ENCODE results near the gene RARB. TPM values are rescaled to one million over a fixed set of nuclear protein-coding genes. Genes with fewer than 3 reads are reported as not detected.

RARB gene
- total RNA-seq, 1 experiment from 2014 or later, result not detected

DNA sequence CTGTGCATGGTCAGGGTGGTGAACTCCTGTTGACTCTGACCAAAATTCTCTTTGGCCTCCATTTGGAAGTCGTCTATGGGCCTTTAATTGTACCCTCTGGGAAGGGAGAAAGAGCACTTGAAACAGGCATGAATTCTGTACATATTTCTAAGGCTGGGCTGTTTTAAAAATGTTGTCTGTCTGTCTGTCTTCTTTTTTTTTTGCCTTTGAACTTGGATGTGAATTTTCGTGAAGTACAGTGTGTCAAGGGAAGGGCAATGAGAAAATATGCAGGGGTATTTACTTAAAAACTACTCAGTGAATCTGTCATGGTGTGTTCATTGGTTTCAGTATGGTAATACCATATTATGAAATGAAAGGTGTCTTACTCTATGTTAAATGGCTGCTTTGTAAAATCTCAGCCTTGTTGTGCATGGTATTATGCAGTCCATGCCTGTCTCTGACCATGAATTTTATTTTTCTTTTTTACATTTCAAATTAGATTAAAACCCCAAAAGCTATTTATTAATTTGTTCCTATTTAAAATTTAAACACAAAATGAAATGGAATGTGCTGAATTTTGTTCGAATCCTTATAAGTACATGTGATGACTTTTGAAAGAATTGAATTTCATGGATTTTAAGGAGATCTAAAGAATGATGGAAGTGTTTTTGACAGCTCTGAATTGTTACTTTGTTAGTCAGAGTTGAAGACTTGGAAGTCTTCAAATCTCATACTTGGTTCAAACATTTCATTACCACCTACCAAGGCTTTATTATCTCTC, 51.1 kb downstream of the RARB start:
- H3K36me3 ChIP-seq (ENCODE audit: low read depth, low read length), result no peaks in the 10 kb centered on the region
- H3K27ac ChIP-seq (ENCODE audit: low read length), result no peak overlapping the region
- no peaks in the 10 kb centered on the region for H3K79me2 ChIP-seq (ENCODE audit: low read length)
- no peaks in the 10 kb centered on the region for H3F3A ChIP-seq (ENCODE audit: low read length, unreplicated experiment)
- H3K9me2 ChIP-seq (replicated peaks; ENCODE audit: low read length), result no peaks in the 10 kb centered on the region
- POLR2A ChIA-PET (ENCODE audit: unreplicated experiment), result no interaction called here
- intact Hi-C loops (cut with micrococcal nuclease), result no loop called here
- no peaks in the 10 kb centered on the region for H3K4me1 ChIP-seq (ENCODE audit: insufficient read depth, low read length)
- no peak overlapping the region for H3K9ac ChIP-seq (ENCODE audit: low read length)
- no peak overlapping the region for H3K4me3 ChIP-seq (ENCODE audit: low read length)
- no peak for DNase-seq
- no peak for ATAC-seq
- H4K20me1 ChIP-seq (ENCODE audit: low read length), result no peaks in the 10 kb centered on the region
- CTCF ChIA-PET, result no interaction called here
- H3K9me3 ChIP-seq (ENCODE audit: low read length), result no peaks in the 10 kb centered on the region
- TF ChIP-seq, protein P1, sequence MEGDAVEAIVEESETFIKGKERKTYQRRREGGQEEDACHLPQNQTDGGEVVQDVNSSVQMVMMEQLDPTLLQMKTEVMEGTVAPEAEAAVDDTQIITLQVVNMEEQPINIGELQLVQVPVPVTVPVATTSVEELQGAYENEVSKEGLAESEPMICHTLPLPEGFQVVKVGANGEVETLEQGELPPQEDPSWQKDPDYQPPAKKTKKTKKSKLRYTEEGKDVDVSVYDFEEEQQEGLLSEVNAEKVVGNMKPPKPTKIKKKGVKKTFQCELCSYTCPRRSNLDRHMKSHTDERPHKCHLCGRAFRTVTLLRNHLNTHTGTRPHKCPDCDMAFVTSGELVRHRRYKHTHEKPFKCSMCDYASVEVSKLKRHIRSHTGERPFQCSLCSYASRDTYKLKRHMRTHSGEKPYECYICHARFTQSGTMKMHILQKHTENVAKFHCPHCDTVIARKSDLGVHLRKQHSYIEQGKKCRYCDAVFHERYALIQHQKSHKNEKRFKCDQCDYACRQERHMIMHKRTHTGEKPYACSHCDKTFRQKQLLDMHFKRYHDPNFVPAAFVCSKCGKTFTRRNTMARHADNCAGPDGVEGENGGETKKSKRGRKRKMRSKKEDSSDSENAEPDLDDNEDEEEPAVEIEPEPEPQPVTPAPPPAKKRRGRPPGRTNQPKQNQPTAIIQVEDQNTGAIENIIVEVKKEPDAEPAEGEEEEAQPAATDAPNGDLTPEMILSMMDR (conservative IDR thresholded peaks at IDR 0.05; ENCODE audit: low read depth, low read length), result no peak
- no peak for TF ChIP-seq EZH2 (IDR thresholded peaks at IDR 0.05; ENCODE audit: low read length, unreplicated experiment)
- TF ChIP-seq EZH2phosphoT487 (IDR thresholded peaks at IDR 0.05; ENCODE audit: borderline replicate concordance, low read length), result no peak
- no TSS peak for BruUV-seq (replicated peaks)
- H3K4me2 ChIP-seq (ENCODE audit: low read length), result no peak overlapping the region
- H2AFZ ChIP-seq (ENCODE audit: low read length), result no peak overlapping the region
- H3K27me3 ChIP-seq (ENCODE audit: low read length), result peaks cover 23% of the 10 kb centered on the region

DNA sequence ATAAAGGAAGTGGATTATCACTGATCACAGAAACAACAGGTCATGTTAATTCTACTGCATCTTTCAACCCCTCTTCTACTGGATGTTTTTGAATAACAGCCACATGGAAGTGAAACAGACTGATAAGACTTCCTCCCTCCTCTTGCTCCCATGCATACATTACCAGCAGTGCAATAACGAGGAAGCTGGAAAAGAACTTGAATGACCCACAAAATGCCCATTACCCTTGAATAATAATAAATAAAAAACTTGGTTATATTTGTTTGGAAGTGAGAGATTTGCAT, 51.6 kb downstream of the RARB start:
- ATAC-seq (no peak), DNase-seq (no peak)
- Histone ChIP-seq H3K9me2 (replicated peaks; ENCODE audit: low read length) (no peaks in the 10 kb centered on the region), H3K27me3 (ENCODE audit: low read length) (peaks cover 24% of the 10 kb centered on the region), H3K4me1 (ENCODE audit: insufficient read depth, low read length) (no peaks in the 10 kb centered on the region), H3K27ac (ENCODE audit: low read length) (no peak overlapping the region), H3K36me3 (ENCODE audit: low read depth, low read length) (no peaks in the 10 kb centered on the region), H3K9ac (ENCODE audit: low read length) (no peak overlapping the region), H4K20me1 (ENCODE audit: low read length) (no peaks in the 10 kb centered on the region), H2AFZ (ENCODE audit: low read length) (no peak overlapping the region), H3K4me3 (ENCODE audit: low read length) (no peak overlapping the region), H3K79me2 (ENCODE audit: low read length) (no peaks in the 10 kb centered on the region), H3K4me2 (ENCODE audit: low read length) (no peak overlapping the region), H3F3A (ENCODE audit: low read length, unreplicated experiment) (no peaks in the 10 kb centered on the region), H3K9me3 (ENCODE audit: low read length) (no peaks in the 10 kb centered on the region)
- POLR2A ChIA-PET (ENCODE audit: unreplicated experiment), result no interaction called here
- no TSS peak for BruUV-seq (replicated peaks)
- TF ChIP-seq EZH2phosphoT487 (IDR thresholded peaks at IDR 0.05; ENCODE audit: borderline replicate concordance, low read length) (no peak), EZH2 (IDR thresholded peaks at IDR 0.05; ENCODE audit: low read length, unreplicated experiment) (no peak)
- TF ChIP-seq, protein P1 (conservative IDR thresholded peaks at IDR 0.05; ENCODE audit: low read depth, low read length), result no peak
- CTCF ChIA-PET, result no interaction called here
- intact Hi-C loops (cut with micrococcal nuclease), result no loop called here

DNA sequence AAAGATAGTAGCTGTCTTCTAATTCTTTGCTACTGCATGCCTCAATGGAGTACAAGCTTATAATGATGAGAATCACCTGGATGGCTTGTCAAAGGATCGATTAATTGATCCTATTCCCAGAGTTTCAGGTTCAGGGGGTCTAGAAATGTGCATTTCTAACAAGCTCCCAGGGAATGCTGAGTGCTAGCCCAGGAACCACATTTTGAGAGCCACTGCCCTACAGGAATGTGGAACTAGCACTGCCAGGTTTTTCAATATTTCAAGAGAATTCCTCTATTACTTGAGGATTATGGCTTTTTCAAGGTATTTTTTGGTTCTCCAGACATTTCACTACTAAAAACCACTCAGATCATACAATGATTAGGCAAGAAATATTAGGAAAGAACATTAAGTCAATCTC, 52.7 kb downstream of the RARB start:
- Histone ChIP-seq H3K27me3 (ENCODE audit: low read length) (peaks cover 24% of the 10 kb centered on the region), H2AFZ (ENCODE audit: low read length) (no peak overlapping the region)
- CTCF ChIA-PET, result no interaction called here

More for the DNA sequence above, 52.7 kb downstream of the RARB start:
- BruUV-seq (replicated peaks), result no TSS peak
- TF ChIP-seq EZH2phosphoT487 (IDR thresholded peaks at IDR 0.05; ENCODE audit: borderline replicate concordance, low read length), result no peak
- no peak for TF ChIP-seq EZH2 (IDR thresholded peaks at IDR 0.05; ENCODE audit: low read length, unreplicated experiment)
- TF ChIP-seq, protein P1 (conservative IDR thresholded peaks at IDR 0.05; ENCODE audit: low read depth, low read length), result no peak
- Histone ChIP-seq H3K9me3 (ENCODE audit: low read length) (no peaks in the 10 kb centered on the region), H3K36me3 (ENCODE audit: low read depth, low read length) (no peaks in the 10 kb centered on the region), H3K4me2 (ENCODE audit: low read length) (no peak overlapping the region), H3K9me2 (replicated peaks; ENCODE audit: low read length) (no peaks in the 10 kb centered on the region), H3K4me1 (ENCODE audit: insufficient read depth, low read length) (no peaks in the 10 kb centered on the region), H3F3A (ENCODE audit: low read length, unreplicated experiment) (no peaks in the 10 kb centered on the region), H3K4me3 (ENCODE audit: low read length) (no peak overlapping the region), H4K20me1 (ENCODE audit: low read length) (no peaks in the 10 kb centered on the region), H3K79me2 (ENCODE audit: low read length) (no peaks in the 10 kb centered on the region), H3K27ac (ENCODE audit: low read length) (no peak overlapping the region), H3K9ac (ENCODE audit: low read length) (no peak overlapping the region)
- intact Hi-C loops (cut with micrococcal nuclease), result no loop called here
- ATAC-seq (no peak), DNase-seq (no peak)
- POLR2A ChIA-PET (ENCODE audit: unreplicated experiment), result no interaction called here

All from PC-3 (cell line).